Sigmoid colon (tissue), 7 donors: ENCODE results near the gene CYP27B1. TPM values are rescaled to one million over a fixed set of nuclear protein-coding genes. Genes with fewer than 3 reads are reported as not detected.
A peak's percentile ranks its signal among the peaks of the same experiment; 100 is the strongest.

ENCODE experiments used
- DNase-seq: peaks from one replicate; pipeline ENCODE4 v3.0.0-alpha.2; 2019
- H3K27ac ChIP-seq, 4 donors: fragments of 200-600 bp; sonication (generic); one replicate each; pipeline ENCODE4 v1.5.1; 2016 to 2019; ENCODE audit warnings: mild to moderate bottlenecking in 1 of 4
- H3K27me3 ChIP-seq, 3 donors: fragments of 200-600 bp; sonication (generic); one replicate each; pipeline ENCODE4 v1.5.1; 2019; ENCODE audit warnings: mild to moderate bottlenecking in 1 of 3
- H3K36me3 ChIP-seq, 4 donors: fragments of 200-600 bp; sonication (generic); one replicate each; pipeline ENCODE4 v1.5.1; 2016 to 2019
- H3K4me1 ChIP-seq, 4 donors: fragments of 200-600 bp; sonication (generic); one replicate each; pipeline ENCODE4 v1.5.1; 2017 to 2019
- H3K4me3 ChIP-seq, 4 donors: fragments of 200-600 bp; sonication (generic); one replicate each; pipeline ENCODE4 v1.5.1; 2017 to 2019; ENCODE audit warnings: mild to moderate bottlenecking in 2 of 4, moderate library complexity in 1 of 4
- H3K9me3 ChIP-seq, 4 donors: fragments of 200-600 bp in 3 of 4; sonication (generic) in 3 of 4; one replicate each; pipeline versions ENCODE4 v1.5.1 to v1.6.1; 2013 to 2019
- EP300 ChIP-seq, 4 donors: sonication (generic); formaldehyde crosslinking; IDR thresholded peaks; one replicate each; pipeline ENCODE4 v1.6.1; 2017; ENCODE audit warnings: antibody characterized with exemption in 4 of 4
- POLR2A ChIP-seq, 2 donors: fragments of 450-650 bp; IDR thresholded peaks; one replicate each; pipeline ENCODE4 v1.6.1; 2016; ENCODE audit warnings: antibody characterized with exemption in 2 of 2, mild to moderate bottlenecking in 2 of 2, moderate library complexity in 2 of 2
- POLR2AphosphoS5 ChIP-seq, 4 donors: sonication (generic); formaldehyde crosslinking; IDR thresholded peaks; one replicate each; pipeline ENCODE4 v1.6.1; 2017; ENCODE audit warnings: antibody characterized with exemption in 4 of 4
- WGBS, 2 donors: extraction: QIAGEN DNeasy Blood & Tissue Kit; methylation state at CpG; one replicate each; pipeline ENCODE4 v1.1.7; 2013; 5-methylcytosine and 5-hydroxymethylcytosine counted together
- intact Hi-C: fragments of 100-400 bp; cut with DNase I; formaldehyde crosslinking; loops from one replicate; pipeline ENCODE4 v1.15.1; 2023
- polyA plus RNA-seq, 3 donors: library from polyadenylated mRNA; stranded (reverse); fragments of 200-250 nt; gene quantifications; one replicate each; pipeline ENCODE4 v1.2.3, GENCODE V29; 2013
- total RNA-seq, 4 donors: library from RNA; depleted of rRNA; stranded (reverse); fragments of >200 nt; gene quantifications; one replicate each; pipeline ENCODE4 v1.1.0, GENCODE V29; 2016
- TF ChIP-seq, protein P1 (sequence below), 4 experiments: fragments of 450-650 bp in 3 of 4; fragments of 200-600 bp in 1 of 4; IDR thresholded peaks; one replicate each; pipeline ENCODE4 v1.5.1; 2016 to 2019; ENCODE audit warnings: antibody characterized with exemption in 4 of 4, mild to moderate bottlenecking in 3 of 4, moderate library complexity in 2 of 4
- donor health status: healthy with polysubstance abuse.
- donor health status: Bipolar disorder and iron deficiency.
- donor health status: healthy.

Gene CYP27B1
- total and polyA plus RNA-seq, 7 donors = 0.28 to 2.0 (median 1.2) TPM; not detected in 4

DNA sequence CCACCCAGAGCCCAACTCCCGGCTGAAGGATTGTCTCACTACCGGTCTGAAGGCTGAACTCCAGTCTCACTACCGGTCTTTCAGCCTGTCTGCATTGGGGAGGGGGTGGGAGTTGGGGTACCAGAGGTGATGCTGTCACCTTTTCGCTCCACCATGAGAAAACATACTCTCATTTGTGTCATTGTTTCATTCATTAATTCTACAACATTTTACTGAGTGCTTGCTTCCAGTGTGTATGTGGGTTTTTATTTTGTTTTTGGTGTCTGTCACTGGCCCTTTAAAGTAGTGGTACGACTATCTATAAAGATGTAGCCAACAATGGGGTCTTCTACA, 14.2 kb downstream of the CYP27B1 start:
- Histone ChIP-seq H3K4me3 (peak overlapping the region in 3 of 4 donors; percentile 67 to 76 (median 70)), H3K4me1 (peaks cover 0 to 41% (median 37%) of the 10 kb centered on the region in 4 donors), H3K9me3 (no peaks in the 10 kb centered on the region), H3K36me3 (peaks cover 0 to 39% (median 12%) of the 10 kb centered on the region in 4 donors), H3K27me3 (no peaks in the 10 kb centered on the region), H3K27ac (peak overlapping the region; percentile 66 to 90 (median 88))
- intact Hi-C loops = no loop called here
- TF ChIP-seq POLR2A (IDR thresholded peaks at IDR 0.05) (no peak), POLR2AphosphoS5 (IDR thresholded peaks at IDR 0.05) (no peak)
- TF ChIP-seq, protein P1, sequence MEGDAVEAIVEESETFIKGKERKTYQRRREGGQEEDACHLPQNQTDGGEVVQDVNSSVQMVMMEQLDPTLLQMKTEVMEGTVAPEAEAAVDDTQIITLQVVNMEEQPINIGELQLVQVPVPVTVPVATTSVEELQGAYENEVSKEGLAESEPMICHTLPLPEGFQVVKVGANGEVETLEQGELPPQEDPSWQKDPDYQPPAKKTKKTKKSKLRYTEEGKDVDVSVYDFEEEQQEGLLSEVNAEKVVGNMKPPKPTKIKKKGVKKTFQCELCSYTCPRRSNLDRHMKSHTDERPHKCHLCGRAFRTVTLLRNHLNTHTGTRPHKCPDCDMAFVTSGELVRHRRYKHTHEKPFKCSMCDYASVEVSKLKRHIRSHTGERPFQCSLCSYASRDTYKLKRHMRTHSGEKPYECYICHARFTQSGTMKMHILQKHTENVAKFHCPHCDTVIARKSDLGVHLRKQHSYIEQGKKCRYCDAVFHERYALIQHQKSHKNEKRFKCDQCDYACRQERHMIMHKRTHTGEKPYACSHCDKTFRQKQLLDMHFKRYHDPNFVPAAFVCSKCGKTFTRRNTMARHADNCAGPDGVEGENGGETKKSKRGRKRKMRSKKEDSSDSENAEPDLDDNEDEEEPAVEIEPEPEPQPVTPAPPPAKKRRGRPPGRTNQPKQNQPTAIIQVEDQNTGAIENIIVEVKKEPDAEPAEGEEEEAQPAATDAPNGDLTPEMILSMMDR (IDR thresholded peaks at IDR 0.05) = no peak
- 0 to 3% methylated on average over 5 of the region's 5 CpGs for WGBS, 2 donors
- DNase-seq = no peak

DNA sequence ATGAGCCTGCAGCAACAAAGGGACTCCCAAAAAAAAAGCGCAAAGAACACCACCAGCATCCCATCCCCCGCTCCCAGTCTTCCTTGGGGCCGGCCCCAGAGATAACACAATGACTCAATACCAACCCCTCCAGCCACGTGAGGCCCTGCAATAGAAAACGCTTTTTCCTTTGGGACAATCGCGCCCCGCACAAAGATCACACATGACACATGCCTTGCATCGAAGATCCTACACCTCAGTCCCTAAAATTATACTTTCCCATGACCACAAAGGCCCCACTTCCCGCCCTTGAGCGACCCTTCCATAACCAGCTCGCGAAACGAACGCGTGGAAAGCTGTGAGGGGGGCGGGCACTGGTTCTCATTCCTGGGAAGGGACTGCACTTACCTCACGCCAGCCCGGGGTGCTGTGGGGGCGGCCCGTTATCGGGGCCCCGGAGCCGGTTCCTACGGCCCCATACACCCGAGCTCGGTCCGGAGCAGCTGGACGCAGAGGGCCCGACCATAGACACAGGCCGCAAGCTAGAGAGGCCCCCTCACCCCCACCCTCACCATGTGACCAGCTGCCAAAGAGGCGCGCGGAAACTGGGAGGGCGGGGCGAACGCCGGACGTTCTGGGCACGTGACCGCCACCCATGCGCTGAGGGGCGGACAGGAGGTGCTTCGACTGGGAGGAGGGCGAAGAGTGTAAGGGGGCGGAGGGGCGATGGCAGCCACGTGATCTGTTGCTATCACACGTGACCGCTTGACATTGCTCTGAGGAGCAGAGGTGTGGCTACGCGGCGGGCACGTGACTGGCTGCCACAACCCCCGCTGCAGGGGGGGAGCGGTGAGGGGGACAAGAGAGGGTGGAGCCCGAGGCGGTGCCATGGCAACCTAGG, 14.8 kb downstream of the CYP27B1 start, which contains the start of gene CDK4:
Gene CDK4 (minus strand): TSS at position 523 of the 880 bp plus-strand sequence. CDS start 593 bp downstream, outside the sequence.
- peaks cover 0 to 41% (median 36%) of the 10 kb centered on the region in 4 donors for H3K4me1 ChIP-seq
- peak; percentile 51 to 73 for TF ChIP-seq POLR2A (IDR thresholded peaks at IDR 0.05)
- peak; percentile 73 to 93 (median 86) for TF ChIP-seq POLR2AphosphoS5 (IDR thresholded peaks at IDR 0.05)
- TF ChIP-seq EP300 (IDR thresholded peaks at IDR 0.05) = peak in 2 of 4 donors; percentile 35 to 86
- TF ChIP-seq, protein P1 (IDR thresholded peaks at IDR 0.05) = no peak
- no peaks in the 10 kb centered on the region for H3K27me3 ChIP-seq
- 0% methylated on average over 58 of the region's 58 CpGs for WGBS, 2 donors
- peak; percentile 100 for DNase-seq
- H3K27ac ChIP-seq = peak within 1 kb of the TSS; percentile 86 to 91 (median 90)
- no peaks in the 10 kb centered on the region for H3K9me3 ChIP-seq
- peak within 1 kb of the TSS; percentile 56 to 76 (median 68) for H3K4me3 ChIP-seq
- H3K36me3 ChIP-seq = peaks cover 0 to 40% (median 17%) of the 10 kb centered on the region in 4 donors
- intact Hi-C loops = no loop called here

DNA sequence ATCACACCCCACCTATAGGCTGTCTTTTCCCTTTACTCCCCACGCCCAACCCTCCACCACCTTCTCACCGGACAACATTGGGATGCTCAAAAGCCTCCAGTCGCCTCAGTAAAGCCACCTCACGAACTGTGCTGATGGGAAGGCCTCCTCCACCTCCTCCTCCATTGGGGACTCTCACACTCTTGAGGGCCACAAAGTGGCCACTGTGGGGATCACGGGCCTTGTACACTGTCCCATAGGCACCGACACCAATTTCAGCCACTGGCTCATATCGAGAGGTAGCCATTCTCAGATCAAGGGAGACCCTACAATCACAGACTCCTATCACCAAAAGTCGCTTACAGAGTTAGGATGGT, 15.5 kb downstream of the CYP27B1 start:
- 13 to 17% methylated on average over 8 of the region's 8 CpGs for WGBS, 2 donors
- intact Hi-C loops = no loop called here
- DNase-seq = peak; percentile 63

DNA sequence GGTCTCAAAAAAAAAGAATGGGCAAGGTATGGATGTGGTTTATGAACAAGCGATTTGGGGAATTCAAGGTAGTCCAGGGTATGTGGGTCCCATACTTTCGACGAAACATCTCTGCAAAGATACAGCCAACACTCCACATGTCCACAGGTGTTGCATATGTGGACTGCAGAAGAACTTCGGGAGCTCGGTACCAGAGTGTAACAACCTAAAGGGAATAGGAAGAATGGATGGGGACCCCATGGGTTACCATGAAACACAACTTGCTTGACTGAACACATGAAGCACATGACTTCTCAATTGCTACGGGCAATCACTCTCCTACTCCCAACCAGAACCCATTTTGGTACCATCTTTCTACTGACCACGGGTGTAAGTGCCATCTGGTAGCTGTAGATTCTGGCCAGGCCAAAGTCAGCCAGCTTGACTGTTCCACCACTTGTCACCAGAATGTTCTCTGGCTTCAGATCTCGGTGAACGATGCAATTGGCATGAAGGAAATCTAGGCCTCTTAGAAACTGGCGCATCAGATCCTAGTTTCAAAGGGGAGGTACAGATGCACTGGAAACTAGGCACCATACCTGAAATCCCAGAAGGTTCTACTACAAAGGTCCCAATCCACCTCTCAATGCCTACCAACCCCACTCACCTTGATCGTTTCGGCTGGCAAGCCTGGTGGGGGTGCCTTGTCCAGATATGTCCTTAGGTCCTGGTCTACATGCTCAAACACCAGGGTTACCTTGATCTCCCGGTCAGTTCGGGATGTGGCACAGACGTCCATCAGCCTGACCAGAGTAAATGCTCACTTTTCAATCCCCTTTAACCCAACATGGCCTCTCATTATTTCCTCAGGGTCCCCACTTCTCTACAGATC, 16.1 kb downstream of the CYP27B1 start:
- intact Hi-C loops = no loop called here
- Histone ChIP-seq H3K4me1 (peaks cover 0 to 38% (median 29%) of the 10 kb centered on the region in 4 donors), H3K36me3 (peaks cover 0 to 48% (median 20%) of the 10 kb centered on the region in 4 donors), H3K4me3 (peak overlapping the region; percentile 56 to 76 (median 68)), H3K27me3 (no peaks in the 10 kb centered on the region), H3K27ac (peak overlapping the region; percentile 86 to 91 (median 90)), H3K9me3 (no peaks in the 10 kb centered on the region)
- TF ChIP-seq POLR2AphosphoS5 (IDR thresholded peaks at IDR 0.05) (no peak), EP300 (IDR thresholded peaks at IDR 0.05) (no peak), POLR2A (IDR thresholded peaks at IDR 0.05) (no peak)
- TF ChIP-seq, protein P1 (IDR thresholded peaks at IDR 0.05) = no peak
- DNase-seq = peak; percentile 63
- 91 to 92% methylated on average over 15 of the region's 15 CpGs for WGBS, 2 donors

More for the DNA sequence above, 15.5 kb downstream of the CYP27B1 start:
- TF ChIP-seq, protein P1 (IDR thresholded peaks at IDR 0.05) = no peak
- TF ChIP-seq EP300 (IDR thresholded peaks at IDR 0.05) (no peak), POLR2AphosphoS5 (IDR thresholded peaks at IDR 0.05) (no peak), POLR2A (IDR thresholded peaks at IDR 0.05) (no peak)
- Histone ChIP-seq H3K27ac (peak overlapping the region; percentile 86 to 91 (median 90)), H3K36me3 (peaks cover 0 to 46% (median 20%) of the 10 kb centered on the region in 4 donors), H3K27me3 (no peaks in the 10 kb centered on the region), H3K4me1 (peaks cover 0 to 39% (median 33%) of the 10 kb centered on the region in 4 donors), H3K9me3 (no peaks in the 10 kb centered on the region), H3K4me3 (peak overlapping the region; percentile 56 to 76 (median 68))
